AG20443 (cell line): ENCODE measurements around the gene CRX.
"Not testable (repeated sequence)": the region's sequence is repeated elsewhere in the genome, so short reads cannot be mapped to it uniquely, and the experiment has no call there.

Experiments
- DNase-seq: peaks from one replicate; pipeline ENCODE4 v3.0.0; 2012; ENCODE audit warnings: low spot score, mixed read lengths

The CRX gene

DNA sequence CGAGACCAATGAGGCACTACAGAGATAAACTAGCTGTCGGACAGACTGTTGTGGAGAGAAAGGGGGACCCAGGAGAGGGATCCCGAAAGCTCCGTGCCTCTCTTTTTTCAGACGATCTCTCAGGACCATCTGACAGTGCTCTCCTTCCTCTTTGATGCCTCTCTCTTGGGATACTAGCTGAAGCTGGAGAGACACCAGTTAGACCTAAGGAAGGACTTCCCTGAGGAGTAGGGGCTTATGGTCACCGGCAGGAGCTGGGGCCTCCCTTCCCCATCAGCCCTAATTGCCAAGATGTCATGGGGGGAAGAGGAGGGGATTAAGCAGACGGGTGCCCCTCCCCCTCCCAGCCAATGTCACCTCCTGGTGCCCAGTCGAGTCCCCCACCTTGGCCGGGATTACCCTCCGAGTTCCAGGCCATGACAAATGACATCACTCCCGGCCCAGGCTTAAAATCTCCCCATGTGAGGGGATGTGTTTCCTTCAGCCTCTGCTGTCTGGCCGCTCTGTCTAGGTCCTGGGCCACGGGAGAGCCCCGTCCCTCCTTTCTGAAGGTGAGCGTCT lies at the start of gene CRX:
TSS of gene CRX (plus strand) at position 478 of the 561 bp plus-strand sequence. CDS start 12,507 bp downstream, outside the sequence.
- DNase-seq = no peak

- DNase-seq = no peak
These were observed 45.2 kb upstream of the CRX start for GRCh38 chr19:47776568-47776967.

DNA sequence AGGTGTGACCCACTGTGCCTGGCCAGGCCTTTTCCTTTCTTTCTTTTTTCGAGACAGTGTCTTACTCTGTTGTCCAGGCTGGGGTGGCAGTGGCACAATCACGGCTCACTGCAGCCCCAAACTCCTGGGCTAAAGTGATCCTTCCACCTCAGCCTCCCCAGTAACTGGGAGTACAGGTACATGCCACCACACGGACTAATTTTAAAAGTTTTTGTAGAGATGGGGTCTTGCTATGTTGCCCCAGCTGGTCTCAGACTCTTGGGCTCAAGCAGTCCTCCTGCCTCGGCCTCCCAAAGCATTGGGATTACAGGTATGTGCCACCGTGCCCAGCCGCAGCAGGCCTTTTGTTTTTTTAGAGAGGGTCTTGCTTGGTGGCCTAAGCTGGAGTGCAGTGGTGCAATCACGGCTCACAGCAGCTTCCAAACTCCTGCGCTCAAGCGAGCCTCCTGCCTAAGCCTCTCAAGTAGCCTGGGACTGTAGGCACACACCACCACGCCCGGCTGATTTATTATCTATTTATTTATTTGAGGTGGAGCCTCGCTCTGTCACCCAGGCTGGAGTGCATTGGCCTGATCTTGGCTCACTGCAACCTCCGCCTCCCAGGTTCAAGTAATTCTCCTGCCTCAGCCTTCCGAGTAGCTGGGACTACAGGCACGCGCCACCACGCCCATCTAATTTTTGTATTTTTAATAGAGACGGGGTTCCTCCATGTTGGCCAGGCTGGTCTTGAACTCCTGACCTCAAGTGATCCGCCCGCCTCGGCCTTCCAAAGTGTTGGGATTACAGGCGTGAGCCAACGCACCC lies 44.3 kb upstream of the CRX start:
- not testable (repeated sequence) for DNase-seq

DNA sequence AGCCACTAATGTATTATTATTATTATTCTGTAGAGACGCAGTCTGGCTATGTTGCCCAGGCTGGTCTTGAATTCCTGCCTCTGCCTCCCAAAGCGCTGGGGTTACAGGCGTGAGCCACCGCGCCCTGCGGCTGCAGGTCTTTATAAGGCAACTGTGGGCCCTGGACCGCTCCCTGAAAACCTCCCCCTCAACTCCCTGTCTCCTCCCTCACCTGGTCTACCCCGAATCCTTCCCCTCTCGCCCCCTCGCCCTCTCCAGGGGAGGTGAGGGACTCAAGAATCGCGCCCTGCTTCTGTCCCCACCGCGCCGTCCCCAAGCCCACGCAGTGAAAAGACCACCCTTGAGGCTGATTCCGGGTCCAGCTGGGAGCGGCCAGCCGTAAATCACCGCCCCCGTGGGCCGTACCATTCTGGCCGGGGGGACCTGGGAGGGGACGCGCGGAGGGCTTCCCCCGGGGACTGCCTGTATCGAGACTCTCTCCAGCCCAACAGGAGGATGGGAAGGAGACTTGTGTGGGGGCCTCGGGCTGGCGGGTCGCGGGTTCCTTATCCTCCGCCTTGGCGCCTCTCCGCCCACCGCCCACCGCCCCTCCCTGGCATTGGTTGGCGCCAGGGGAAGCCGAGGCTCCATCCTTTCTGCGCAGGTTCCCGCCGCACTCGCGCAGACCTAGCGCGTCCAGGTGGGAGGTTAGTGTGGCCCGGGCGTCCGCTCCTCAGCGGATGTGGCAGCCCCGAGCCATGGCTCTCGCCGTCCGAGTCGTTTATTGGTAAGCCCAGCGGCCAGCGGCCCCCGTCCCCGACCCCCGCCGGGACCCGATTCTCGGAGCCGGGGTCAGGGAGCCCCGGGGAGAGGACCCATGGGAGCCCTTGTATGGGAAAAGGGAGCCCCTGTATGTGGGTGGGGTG lies 43.4 kb upstream of the CRX start, which contains the start of gene SELENOW:
TSS of gene SELENOW (plus strand) at position 655 of the 905 bp plus-strand sequence. CDS start at position 738, 83 bp downstream.
- DNase-seq = peak; percentile 92

DNA sequence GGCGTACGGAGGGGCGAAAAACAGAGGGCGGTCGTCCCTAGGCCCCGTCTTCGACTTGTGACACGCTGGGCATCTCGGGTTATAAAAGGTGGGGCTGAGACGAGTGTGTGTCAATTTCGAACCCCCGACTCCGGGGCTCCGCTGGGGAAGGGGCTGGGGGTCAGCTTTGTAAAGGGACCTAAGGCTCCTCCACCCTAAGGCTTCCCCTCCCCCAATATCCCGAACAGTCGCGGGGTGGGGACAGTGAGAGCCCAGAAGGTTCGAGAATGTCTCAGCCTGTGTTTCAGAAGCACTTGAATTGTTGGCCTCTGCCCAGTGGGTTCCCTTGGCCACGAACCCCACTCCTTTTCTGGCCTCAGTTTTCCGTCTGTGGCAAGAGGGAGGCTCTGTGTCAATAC lies 42.8 kb upstream of the CRX start:
- peak; percentile 46 for DNase-seq

GRCh38 chr19:47779524-47780214 lies 42.1 kb upstream of the CRX start:
- peak; percentile 44 for DNase-seq

DNA sequence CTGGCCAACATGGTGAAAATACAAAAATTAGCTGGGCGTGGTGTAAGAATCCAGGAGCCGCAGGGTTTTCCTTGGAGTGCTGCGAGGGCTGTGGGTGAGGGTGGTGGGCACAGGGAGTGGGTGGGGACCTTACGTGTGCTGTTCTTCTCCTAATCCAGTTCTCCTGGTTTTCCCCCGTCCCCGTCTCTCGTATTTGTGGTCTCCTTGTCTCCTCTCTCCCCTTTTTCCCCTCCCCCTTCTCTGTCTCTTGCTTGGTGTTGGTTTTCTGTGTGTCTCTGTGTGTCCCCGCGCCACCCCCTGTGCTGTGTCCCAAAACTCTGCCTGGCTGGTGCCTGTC lies 41.6 kb upstream of the CRX start:
- DNase-seq = no peak

DNA sequence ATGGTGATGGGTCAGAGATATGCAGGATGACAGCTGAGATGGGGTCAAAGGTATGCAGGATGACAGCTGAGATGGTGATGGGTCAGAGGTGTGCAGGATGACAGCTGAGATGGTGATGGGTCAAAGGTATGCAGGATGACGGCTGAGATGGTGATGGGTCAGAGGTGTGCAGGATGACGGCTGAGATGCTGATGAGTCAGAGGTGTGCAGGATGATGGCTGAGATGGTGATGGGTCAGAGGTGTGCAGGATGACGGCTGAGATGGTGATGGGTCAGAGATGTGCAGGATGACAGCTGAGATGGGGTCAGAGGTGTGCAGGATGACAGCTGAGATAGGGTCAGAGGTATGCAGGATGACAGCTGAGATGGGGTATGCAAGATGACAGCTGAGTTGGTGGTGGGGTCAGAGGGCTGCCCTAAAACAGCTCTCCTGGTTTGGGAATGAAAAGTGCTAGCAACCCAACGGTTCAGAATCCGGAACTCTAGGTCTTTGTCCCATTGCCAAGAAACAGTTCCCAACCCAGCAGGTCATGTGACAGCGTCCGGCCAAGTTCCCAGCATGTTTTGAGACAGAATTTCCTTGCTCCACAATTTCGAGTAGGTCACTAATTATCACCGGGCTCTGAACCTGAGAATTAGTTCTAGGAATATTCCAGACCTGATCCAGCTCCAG lies 40.0 kb upstream of the CRX start:
- DNase-seq = peak; percentile 45

DNA sequence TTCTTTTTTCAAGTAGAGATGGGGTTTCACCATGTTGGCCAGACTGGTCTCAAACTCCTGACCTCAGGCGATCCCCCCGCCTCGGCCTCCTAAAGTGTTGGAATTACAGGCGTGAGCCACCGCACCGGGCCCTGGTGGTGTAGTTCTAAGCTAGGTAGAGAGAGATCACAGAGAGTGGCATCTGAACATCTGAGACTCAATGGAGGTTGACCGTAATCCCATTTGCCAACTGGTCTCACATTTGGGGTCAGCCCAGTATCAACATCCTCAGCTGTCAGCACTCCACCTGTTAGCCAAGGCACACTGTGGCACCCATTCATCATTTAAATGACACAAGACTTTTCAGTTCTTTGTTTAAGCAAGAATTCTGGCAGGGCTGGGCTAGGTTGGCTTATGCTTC lies 35.2 kb upstream of the CRX start:
- DNase-seq = no peak

DNA sequence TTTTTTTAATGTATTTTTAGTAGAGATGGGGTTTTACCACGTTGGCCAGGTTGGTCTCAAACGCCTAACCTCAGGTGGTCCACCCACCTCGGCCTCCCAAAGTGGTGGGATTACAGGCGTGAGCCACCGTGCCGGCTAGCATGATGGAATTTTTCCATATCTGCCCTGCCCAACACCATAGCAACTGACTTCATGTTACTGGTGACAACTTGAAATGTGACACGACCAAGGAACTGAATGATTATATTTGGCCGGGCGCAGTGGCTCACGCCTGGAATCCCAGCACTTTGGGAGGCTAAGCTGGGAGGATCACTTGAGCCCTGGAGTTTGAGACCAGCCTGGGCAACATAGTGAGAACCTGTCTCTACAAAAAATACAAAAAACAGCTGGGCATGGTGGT lies 34.4 kb upstream of the CRX start:
- DNase-seq = not testable (repeated sequence)

DNA sequence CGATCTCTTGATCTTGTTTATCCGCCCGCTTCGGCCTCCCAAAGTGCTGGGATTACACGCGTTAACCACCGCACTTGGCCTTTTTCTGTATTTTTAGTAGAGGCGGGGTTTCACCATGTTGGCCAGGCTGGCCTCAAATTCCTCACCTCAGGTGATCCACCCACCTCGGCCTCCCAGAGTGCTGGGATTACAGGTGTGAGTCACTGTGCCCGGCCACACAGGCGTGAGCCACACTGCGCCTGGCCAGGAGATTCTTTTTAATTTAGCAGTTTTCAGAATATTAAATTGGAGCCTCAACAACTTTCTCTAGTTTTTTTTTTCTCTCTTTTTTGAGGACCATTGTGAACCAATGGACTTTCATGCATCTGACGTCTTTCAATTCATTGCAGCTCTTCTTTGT lies 31.9 kb upstream of the CRX start:
- not testable (repeated sequence) for DNase-seq

DNA sequence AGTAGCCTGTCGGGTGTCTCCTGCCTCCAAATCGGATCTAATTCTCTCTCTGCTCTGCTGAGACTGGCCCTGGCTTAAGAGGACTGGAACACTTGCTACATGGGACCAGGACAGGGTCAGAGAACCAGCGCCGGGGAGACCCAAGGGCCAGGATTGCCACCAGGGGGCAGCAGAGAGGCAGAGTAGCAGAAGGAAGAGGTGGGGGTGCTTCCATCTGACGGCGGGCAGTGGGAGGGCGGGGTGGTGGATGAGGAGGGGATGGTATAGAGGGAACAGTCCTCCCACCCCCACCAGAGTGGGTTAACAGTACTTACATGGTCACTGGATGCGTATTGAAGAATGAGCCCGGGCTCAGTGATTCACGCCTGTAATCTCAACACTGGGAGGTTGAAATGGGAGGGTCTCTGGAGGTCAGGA lies 31.3 kb upstream of the CRX start:
- peak; percentile 89 for DNase-seq

DNA sequence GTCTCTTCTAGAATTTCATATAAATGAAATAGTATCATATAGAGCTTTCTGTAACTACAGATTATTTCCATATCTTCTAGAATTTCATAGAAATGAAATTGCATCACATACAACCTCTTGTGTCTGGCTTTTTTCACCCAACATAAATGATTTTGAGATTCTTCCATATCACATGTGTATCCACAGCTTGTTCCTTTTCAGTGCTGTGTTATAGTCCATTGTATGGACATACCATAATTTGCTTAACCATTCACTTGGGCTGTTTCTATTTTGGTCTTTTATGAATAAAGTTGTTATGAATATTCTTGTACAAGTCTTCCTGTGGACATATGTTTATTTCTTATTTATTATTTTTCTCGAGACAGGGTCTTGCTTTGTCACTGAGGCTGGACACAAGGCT lies 29.1 kb upstream of the CRX start:
- no peak for DNase-seq

- DNase-seq = no peak
These were observed 27.2 kb upstream of the CRX start for GRCh38 chr19:47794526-47794925.

DNA sequence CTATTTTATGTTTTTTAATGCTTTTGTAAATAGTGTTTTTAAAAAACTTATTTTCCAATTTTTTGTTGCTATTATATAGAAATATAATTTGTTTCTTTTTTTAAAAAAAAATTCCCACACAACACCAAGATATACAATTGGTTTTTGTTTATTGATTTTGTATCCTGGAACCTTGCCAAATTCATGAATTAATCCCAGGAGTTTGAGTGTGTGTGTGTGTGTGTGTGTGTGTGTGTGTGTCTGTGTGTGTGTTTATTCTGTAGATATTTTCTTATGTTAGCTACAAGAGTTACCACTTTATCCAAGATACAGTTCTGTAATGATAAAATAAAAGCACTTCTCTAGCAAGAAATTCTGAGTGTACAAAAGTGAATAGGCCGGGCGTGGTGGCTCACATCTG lies 25.0 kb upstream of the CRX start:
- DNase-seq = no peak

GRCh38 chr19:47797996-47798903 lies 23.5 kb upstream of the CRX start:
- no peak for DNase-seq

DNA sequence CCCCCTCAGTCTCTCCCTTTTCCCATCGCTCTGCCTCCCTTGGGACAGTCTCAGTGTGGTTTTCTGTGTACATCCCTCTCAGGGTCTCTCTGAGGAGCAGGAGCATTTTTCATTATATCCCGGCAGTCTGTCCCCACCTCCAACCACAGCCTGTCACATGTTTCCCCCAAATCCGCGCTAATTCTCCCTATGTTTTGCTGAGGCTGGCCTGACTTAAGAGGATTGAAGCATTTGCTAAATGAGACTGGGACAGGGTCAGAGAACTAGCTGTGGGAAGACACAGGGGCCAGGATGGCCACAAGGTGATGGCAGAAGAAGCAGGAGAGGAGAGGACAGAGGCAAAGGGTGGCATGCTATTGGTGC lies 22.9 kb upstream of the CRX start:
- DNase-seq = no peak

DNA sequence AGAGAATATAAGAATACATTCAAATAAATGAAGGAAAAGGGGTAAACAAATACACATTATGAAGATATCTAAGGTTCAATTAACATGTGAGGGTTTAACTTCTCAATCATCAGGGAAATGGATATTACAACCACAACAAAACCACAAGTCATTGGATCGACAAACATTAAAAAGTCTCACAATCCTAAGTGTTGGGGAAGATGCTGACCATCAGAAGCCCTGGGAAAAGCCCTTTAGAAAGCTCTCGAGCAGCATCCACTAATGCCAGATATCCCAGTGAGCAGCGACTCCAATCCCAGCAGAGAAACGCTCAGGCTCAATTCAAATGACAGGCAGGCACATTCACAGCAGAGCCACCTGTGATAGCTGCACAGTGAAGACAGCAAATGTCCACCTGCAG lies 20.5 kb upstream of the CRX start:
- no peak for DNase-seq

GRCh38 chr19:47802521-47803043 lies 19.2 kb upstream of the CRX start:
- DNase-seq = no peak

DNA sequence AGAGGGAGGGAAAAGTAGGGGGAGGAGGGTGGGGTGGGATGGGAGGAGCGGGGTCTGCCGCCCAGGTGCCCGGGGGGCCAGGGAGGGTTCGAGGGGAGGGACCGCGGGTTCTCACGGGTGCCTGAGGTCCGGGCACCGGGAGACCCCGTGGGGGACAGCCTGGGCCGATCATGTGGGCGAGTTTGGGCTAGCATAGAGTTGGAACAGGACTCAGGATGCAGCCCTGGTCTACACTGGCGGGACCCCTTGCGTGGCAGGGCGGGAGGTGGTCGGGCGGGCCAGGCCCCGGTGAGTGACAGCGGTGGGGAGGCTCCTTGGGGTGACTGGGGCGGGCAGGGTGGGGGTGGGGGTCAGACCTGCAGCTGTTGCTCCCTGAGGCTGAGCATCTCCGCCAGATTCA lies 18.6 kb upstream of the CRX start:
- not testable (repeated sequence) for DNase-seq
